GM21737 (cell line): ENCODE results near the gene ZBTB34.

ENCODE experiments used
- ATAC-seq: cut with Tn5 transposase; IDR thresholded peaks from one replicate; pipeline ENCODE4 v1.9.1; 2021; ENCODE audit warnings: mild to moderate bottlenecking, moderate library complexity; ENCODE audit not compliant: unreplicated experiment

ZBTB34 gene

DNA sequence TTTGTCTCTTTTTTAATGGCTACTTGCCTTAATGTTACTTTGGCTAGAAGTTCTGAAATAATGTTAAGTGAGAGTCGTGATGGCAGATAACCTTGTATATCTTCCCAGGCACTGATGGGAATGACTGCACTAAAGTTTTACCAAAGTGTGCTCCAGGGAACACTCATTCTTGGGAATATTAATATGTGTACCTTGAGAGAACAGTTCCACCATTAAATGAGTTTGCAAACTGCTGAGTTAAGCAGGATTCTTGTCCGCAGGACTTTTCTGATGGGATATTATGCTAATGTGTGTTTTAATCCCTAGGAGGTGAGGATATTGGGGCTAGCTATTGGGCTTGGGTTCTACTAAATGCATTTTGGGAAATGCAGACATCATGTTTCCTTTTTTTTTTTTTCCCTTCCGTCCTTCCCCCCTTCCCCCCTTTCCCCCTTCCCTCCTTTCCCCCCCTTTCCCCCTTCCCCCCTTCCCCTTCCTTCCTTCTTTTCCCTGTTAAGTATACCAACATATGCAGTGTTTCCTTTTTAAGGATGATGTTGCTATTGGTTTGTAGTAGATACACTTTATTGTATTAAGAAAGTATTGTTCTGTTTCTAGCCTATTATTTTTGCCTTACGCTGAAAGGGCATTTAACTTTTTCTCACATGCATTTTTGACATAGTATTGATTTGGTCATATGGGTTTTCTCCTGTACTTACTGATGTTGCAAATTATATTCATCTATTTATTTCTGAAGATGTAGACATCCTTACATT lies 15.5 kb downstream of the ZBTB34 start:
- ATAC-seq: no peak

DNA sequence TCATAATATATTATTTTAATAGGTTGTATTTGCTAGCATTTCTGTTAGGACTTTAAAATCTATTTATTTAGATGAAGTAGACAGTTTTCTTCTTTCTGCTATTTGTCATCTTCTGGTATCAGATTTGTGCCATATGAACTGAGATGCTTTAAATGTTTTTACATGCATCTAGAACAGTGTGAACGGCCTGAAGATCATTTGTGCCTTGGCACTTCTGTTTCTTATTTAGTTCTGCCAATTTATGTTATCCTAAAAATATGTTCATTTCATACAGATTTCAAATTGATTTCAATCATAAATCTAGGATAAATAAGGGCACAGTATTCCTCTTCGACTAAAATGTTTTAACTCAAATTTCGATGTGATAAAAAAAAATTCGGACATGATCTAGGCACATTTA lies 16.1 kb downstream of the ZBTB34 start:
- ATAC-seq: no peak

DNA sequence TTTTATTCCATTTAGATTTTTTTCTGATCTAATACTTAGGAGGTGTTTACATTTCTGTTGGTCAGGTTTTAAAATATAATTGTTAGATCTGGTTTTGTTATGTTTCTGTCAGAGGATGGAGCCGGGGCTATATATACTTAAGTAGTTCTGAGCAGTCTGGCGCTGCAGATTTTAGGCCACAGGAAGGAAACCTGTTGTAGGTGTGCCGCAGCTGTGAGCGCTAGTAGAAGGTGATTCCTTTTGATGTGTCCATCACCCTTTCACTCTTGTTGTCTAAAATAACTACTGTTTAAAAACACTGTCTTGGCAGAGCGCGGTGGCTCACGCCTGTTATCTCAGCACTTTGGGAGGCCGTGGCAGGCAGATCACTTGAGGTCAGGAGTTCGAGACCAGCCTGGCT lies 17.0 kb downstream of the ZBTB34 start:
- no peak for ATAC-seq

DNA sequence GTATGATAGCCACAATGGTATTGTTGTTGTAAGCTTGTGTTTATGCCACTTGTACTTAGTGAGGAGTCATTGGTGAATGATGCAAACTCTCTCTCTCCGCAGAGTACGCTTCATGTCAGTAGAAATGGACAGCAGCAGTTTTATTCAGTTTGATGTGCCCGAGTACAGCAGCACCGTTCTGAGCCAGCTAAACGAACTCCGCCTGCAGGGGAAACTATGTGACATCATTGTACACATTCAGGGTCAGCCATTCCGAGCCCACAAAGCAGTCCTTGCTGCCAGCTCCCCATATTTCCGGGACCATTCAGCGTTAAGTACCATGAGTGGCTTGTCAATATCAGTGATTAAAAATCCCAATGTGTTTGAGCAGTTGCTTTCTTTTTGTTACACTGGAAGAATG lies 18.8 kb downstream of the ZBTB34 start:
- ATAC-seq: no peak

DNA sequence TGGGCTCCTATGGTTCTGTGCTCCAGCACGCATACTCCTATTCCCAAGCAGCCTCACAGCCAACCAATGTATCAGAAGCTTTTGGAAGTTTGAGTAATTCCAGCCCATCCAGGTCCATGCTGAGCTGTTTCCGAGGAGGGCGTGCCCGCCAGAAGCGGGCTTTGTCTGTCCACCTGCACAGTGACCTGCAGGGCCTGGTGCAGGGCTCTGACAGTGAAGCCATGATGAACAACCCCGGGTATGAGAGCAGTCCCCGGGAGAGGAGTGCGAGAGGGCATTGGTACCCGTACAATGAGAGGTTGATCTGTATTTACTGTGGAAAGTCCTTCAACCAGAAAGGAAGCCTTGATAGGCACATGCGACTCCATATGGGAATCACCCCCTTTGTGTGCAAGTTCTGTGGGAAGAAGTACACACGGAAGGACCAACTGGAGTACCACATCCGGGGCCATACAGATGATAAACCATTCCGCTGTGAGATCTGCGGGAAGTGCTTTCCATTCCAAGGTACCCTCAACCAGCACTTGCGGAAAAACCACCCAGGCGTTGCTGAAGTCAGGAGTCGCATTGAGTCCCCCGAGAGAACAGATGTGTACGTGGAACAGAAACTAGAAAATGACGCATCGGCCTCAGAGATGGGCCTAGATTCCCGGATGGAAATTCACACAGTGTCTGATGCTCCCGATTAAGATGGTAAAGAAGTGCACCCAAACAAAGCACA lies 19.9 kb downstream of the ZBTB34 start:
- ATAC-seq: no peak

DNA sequence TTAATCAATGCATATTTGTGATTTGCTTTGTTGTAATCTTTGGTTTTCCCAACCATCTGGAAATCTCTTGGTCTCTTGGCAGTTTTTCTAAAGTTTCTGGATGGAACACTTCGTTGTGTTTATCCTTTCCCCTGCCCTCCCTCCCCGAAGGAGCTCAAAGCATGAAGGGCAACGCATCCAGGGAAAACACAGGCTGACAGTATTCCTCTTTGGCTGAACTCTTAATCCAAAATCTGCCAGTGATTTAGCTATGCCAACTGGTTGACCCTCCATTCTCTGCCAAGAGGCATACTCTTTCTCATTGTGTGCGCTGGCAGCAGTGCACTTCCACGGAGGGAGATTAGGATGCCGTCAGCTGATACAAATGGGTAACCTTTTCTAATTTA lies 20.5 kb downstream of the ZBTB34 start:
- no peak for ATAC-seq

DNA sequence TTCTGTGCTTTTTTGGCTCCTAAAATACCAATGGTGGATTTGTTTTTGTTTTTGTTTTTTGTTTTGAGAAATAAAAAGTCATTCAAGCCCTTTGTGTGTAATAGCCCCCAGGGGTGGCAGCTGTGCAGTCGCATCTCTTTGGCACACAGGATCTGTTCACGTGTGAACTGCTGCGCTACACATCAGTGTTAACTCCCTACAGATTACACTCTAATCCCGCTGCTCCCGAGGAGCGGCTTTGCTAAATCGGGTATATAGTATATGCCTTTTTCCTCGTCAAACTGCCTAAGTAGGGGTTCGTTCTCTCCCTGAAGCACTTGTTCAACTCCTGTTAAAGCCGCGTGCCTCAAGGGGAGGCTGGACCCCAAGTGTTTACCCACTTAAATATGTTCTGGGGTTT lies 22.3 kb downstream of the ZBTB34 start:
- no peak for ATAC-seq

DNA sequence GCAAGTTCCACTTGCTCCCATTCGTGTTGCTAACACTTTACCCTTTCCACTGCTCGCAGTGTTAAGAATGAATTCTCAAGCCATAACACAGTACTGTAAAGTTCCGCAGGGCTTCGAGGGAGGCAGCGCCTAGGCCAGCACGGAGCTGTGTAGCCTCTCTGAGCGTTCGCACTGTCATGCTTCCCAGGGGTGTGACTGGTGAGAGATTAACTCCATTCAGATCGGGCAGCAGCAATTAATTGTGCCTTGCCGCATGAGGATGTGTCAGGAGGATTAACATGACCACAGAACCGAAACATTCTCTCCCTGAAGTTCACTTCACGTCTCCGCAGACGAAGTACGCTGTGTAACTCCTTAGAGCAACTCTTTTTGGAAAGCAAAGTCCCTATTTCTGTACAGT lies 23.2 kb downstream of the ZBTB34 start:
- ATAC-seq: no peak

DNA sequence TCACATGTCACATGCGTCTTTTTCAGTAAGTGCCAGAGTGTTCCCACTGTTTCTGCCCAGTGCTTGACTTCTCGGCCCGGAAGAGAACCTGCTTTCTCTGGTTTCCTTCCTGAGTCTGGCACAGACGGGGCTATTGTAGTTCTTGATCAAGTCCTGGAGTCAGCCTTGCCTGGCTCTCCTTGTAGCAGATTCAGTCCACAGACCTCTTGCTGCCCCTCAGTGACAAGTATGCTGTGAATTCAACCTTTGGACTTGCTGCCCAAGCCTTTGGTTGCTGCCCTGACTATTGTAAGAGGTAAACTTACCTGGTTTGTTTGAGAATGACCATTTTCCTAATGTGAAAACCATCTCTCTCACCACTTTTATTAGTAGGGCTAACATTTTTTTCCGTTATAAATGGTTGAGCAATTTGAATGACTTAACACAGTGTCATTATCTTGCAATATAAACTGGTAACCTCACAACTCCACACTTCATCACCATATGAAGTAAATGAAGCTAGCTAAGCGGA lies 24.7 kb downstream of the ZBTB34 start:
- ATAC-seq: no peak

DNA sequence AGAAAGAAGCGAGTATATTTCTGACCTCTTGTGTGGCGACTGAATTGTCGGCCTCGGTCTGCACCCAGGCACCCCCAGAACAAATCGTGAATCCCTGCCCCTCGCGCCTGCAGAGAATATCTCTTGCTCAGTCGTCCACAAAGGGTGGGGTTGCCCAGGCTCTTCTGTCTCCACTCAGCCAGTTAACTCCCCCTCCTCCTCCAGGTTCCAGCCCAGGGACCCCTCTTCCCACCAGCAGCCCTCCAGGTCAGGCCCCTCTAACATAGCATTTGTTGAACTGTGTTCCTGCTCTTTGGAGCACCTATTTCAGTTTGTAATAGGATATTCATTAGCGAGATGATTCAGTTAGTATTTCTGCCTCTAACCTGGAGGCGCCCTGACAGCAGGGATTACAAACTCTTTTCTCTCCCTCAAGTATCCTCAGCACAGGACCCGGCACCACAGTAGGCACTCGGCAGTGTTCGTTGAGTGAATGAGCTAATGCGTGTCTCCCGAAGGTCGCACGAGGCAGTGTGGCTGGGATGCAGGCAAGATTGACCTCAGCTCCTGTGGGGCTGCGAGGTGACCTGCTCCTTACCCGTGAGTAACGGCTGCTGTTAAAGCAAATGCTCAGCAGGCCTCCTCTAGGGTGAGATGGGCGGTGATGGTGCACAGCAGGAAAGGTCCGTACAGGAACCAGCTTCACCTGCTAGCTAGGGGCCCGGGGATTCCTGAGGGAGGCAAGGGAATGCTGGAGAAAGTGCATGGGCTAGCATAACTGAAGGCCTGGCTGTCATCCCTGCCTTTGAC lies 25.8 kb downstream of the ZBTB34 start:
- ATAC-seq: no peak

DNA sequence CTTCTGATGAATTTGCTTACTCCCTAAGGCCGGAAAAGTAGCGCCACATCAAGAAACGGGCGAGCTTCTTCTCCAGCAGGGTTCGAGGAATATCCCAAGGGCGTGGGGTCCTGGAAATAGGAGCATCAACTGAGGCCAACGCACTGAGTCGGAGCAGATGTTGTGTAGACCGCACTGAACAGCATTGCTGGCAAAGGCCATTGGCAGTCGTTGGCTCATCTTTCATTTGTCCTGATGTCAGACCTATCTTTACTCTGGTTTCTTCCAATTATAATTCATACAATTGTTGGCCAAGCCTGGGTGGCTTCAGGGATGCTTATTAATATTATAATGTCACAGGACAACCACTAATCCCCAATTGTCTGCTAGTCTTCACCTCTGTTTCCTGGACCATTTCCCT lies 26.5 kb downstream of the ZBTB34 start:
- ATAC-seq: no peak

DNA sequence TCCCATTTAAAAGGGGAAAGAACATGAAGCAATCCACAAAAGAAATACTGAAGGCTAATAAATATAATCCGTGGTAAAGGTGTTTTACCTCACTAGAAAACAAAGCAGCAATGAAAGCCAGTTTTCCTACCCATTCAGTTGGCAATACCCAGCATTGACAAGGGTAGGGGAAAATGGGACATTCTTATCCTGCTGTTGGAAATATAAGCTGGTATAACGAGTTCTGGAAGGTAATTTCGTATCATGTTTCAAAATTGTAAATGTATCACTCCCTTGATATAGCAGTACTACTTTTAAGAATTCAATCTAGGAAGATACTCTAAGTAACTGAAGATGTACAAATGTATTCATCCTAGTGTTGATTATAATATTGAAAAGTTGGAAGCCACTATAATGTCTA lies 31.2 kb downstream of the ZBTB34 start:
- no peak for ATAC-seq

DNA sequence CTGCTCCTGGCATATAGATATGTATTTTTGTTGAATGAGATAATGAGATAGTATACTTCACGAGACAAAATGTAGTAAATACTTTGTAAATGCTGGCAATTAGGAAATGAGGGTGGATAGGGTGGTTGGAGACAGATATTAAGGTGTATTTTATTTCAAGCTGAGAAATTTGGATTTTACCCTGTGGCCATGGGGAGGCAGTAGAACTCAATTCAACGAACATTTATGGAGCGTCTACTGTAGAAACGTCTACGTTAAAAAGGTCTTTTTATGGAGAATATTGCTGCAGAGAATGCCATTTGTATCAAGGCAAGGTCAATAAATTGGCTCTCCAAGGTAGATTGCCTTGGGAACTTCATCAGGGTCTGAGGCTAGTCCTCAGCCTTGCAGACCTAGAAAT lies 32.6 kb downstream of the ZBTB34 start:
- ATAC-seq: no peak

DNA sequence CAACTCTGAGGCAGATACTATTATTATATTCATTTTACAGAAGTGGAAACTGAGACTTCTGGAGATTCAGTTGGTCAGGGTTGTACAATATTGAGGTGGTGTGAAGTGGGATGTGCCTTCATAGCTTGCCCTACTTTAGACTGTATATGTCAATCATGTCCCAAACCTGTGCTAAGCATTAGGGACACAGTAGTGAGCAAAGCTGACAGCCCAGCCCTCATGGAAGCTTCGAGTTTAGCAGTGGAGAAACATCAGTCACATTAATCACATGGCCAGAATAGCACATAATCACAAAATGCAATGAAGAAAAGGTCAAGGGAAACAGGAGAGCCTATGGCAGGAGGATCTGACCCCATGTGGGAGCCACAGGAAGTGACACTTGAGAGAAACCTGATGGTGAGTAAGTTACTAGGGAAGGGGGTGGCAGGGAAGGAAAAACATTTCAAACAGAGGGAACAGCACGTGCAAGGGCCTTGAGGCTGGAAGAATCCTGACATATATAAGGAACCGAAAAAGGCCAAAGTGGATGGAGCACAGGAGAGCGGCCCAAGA lies 33.7 kb downstream of the ZBTB34 start:
- ATAC-seq: no peak

DNA sequence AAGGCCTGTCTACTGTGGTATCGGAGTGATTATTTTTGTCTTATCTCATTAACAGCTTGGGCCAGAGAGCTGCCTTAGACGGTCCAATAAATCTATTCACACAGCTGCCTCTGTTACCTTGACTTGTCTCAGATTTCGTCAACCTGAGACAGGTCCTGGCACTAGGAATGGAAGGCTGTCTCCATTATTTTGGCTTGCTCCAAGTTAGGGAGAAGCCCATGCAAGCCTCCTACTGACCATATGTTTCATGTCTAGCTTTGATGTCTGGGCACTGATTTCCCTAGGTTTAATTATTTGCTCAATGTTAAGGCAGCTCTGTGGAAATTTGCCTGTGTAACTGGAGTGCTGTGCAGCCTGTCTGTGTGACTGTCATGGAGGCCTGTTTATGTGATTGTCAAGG lies 41.8 kb downstream of the ZBTB34 start:
- no peak for ATAC-seq

DNA sequence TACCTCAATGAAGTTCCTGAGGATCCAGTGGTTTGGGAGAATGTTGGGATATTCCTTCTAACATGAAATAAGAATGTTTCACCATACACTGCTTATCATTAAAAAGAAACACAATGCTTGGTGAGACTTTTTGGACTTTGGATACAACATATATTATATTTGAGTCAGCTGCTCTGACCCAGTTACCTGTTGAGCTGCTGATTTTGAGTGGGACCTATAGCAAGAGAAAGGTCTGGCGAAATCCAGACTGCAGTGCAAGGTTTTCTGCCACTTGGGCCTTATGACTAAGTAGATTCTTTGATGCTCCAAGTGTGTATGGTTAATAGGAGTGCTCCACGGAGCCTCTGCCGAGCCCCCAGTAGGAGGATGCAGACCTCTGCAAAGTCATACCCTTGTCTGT lies 44.1 kb downstream of the ZBTB34 start:
- ATAC-seq: no peak

DNA sequence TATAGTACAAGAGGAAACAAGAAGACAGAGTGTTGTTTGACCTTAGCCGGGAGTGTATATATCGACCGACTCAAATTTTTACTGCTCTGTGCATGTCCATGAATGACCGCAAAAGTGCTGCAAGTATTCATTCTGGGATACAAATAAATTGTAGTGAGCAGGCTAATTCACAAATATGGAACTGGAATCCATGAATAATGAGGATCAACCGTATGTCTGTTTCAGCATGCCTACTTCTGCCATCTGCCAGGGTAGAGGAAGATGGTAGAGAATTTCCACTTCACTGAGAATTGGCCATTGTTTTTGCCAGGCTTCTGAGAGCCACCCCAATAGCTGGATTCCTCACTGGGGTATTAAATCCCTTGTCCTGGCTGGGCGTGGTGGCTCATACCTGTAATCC lies 45.7 kb downstream of the ZBTB34 start:
- ATAC-seq: no peak

DNA sequence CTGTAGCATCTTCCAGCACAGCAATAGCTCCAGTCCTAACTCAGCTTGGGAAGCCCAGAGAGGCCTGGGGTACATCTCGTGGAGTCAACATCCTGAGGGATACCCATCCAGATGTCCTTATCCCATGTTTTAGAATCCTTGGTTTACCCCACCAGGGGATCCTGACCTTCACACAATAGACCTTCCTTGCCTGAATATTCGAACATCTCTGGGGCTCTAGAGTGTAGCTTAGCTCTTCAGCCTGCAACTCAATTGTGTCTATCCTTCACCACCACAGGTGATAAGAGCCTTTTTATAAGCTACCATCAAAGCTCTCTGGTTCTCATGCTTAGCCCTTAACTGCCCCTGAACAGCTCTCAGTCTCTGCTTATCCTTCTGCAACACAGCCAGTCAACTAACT lies 46.6 kb downstream of the ZBTB34 start:
- ATAC-seq: no peak

DNA sequence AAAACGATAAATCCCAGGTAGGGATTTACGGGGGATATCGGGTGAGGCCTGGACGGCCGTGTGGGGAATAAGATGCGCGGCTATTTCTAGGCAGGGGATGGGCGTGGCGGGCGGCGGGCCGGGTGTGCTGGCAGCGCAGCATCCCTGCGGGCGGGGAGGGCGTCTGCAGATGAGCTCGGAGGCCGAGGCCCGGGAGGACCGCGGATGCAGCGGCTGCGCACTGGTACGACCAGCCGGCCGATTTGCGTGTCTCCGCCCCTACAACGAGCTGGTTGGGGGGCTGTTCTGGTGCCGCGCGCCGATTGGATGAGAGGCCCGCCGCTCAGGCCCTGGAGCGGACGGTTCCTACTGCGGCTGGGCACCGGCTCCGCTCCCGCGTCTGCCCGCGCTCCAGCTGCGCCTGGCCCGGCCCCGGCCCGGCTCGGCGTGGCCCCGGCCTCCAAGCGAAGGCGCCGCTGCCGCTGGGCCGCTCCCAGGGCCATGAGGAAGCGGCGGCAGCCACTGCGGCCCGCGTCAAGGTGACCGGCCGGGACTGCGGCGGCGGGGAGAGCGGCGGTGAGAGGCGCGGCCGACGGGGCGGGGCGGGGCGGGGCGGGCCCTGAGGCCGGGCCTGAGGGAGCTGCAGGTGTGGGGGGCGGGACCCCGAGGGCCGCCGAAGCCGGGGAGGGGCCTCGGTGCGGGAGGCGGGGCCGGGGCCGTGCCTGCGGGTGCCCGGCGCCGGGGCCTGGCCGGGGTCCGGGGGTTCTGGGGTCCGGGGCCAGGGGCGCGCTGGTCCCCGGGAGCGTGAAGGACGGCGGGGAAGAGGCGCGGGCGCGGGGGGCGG lies 54.2 kb downstream of the ZBTB34 start, which contains the start of gene RALGPS1:
Gene RALGPS1 (plus strand): TSS at position 325 of the 823 bp plus-strand sequence. CDS start 47,508 bp downstream, outside the sequence.
- peak; percentile 97 for ATAC-seq

DNA sequence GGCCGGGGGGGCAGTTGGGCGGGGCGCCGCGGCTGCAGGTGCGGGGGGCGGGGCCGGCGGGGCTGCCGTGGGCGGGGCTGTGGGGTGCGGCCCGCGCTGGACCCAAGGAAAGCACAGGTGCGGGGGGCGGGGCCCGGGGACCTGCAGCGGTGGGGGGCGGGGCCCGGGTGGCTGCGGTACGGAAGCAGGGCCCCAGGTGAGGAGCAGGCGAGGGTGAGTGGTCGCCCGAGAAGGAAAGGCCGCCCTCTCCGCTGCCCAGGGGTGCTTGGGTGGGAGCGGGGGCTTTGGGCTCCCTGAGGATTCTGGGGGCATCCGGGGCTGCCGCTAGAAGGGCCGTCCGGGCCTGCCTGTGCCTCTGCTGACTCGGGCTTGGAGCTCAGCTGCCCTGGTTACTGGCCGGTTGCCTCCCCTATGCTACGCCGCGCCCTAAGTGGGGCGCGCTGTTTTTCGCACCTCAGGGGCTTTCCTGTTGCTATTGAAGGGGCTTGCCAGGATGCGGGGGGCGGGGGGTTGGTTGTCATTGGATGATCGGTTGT lies 54.9 kb downstream of the ZBTB34 start:
- ATAC-seq: peak; percentile 9
